ENCODE results near the gene NUCB1.
"Not testable (repeated sequence)": the region's sequence is repeated elsewhere in the genome, so short reads cannot be mapped to it uniquely, and the experiment has no call there.

The NUCB1 gene

DNA sequence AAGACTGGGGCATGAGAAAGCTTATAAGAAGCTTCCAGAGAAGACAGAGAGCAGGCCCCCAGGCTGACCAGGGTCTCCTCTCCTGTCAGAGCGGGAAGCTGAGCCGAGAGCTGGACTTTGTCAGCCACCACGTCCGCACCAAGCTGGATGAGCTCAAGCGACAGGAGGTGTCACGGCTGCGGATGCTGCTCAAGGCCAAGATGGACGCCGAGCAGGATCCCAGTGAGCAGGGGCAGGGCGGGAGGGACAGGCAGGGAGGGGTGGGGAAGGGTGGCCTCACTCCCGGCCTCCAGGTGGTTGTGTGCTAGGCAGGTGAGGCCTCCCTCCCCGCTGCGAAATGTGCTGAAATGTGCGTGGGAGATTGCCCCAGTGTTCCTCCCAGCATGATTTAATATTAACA is 5.6 kb downstream of the NUCB1 start:
- no peak for DNase-seq
- ATAC-seq, result no peak

GRCh38 chr19:48906324-48906723 is 6.2 kb downstream of the NUCB1 start:
- ATAC-seq (no peak), DNase-seq (no peak)

DNA sequence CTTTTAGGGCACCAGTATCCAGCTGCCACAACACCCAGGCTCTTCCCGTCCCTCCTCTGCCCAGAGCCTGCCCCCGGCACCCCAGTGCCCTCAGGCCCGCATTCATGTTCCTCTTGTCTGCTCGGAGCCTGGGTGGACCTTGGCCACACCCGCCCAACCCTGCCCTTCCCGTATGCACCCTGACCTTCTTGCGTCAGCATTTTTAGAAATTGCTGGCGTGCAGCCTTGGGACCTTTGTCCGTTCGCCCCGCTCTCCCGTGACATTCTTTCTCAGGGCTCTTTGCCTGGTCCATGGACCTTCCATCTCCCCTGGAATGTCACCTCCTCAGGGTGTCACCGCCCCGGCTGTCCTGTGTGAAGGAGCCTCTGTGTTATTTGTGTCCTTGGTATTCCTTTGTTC is 7.6 kb downstream of the NUCB1 start:
- ATAC-seq, result no peak
- DNase-seq, result no peak

GRCh38 chr19:48909424-48910077 is 9.4 kb downstream of the NUCB1 start:
- ATAC-seq, DNase-seq: not testable (repeated sequence)

- no peak for DNase-seq
- no peak for ATAC-seq
Observed at GRCh38 chr19:48910803-48911202, 10.7 kb downstream of the NUCB1 start.

DNA sequence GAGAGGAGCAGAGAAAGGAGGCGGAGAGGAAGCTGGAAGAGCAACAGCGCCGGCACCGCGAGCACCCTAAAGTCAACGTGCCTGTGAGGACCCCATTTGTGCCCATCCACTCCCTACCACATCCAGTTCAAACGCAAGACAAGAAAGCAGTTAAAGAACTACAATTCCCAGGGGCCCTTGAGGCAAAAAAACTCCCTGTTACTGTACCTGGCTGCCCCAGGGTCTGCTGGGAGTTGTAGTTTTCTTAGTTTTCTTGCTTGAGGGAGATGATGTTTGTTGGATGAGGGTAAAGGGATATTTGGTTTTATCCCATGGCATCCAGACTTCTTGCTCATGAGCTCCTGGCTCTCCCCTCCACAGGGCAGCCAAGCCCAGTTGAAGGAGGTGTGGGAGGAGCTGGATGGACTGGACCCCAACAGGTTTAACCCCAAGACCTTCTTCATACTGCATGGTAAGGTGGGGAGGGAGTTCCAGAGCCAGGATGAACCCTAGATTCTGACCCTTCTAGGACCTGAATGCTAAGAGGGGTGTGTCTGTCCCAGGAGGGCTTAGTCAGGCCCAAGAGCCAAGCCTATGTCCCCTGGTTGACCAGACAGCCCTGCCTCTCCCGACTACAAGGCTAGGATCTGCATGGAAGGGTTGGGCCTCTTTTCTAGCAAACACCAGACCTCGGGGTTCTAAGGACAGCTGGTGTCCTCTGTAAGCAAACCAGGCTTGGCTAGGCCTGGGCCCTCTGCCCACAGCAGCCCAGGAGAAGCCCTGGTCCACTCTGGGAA is 13.2 kb downstream of the NUCB1 start:
- DNase-seq, result no peak
- peak; percentile 50 for ATAC-seq

- DNase-seq (no peak), ATAC-seq (no peak)
Observed at GRCh38 chr19:48914181-48914580, 14.1 kb downstream of the NUCB1 start.

- no peak for DNase-seq
- no peak for ATAC-seq
Observed at GRCh38 chr19:48915757-48916156, 15.6 kb downstream of the NUCB1 start.

DNA sequence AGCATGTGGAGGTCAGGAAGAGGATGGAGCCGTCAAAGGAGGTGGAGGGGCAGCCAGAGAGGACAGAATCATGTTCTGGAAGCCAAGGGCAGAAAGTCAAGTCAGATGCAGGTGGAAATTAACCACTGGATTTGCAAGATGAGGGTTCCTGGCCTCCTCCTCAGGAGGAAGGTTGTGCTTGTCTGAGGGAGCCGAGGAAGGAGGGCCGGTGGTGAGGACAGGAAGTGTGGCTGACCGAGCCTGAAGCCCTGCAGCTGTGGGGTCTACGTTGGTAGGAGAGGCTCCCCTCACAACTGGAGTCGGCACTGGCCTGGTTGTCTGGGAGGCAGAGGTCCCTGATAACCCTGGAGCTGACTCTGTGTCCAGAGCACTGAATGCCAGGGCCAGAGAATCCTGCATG is 18.0 kb downstream of the NUCB1 start:
- ATAC-seq (no peak), DNase-seq (no peak)

- DNase-seq (no peak), ATAC-seq (no peak)
Observed at GRCh38 chr19:48918801-48919247, 18.7 kb downstream of the NUCB1 start.

- not testable (repeated sequence) for ATAC-seq, DNase-seq
Observed at GRCh38 chr19:48919271-48919670, 19.2 kb downstream of the NUCB1 start.

DNA sequence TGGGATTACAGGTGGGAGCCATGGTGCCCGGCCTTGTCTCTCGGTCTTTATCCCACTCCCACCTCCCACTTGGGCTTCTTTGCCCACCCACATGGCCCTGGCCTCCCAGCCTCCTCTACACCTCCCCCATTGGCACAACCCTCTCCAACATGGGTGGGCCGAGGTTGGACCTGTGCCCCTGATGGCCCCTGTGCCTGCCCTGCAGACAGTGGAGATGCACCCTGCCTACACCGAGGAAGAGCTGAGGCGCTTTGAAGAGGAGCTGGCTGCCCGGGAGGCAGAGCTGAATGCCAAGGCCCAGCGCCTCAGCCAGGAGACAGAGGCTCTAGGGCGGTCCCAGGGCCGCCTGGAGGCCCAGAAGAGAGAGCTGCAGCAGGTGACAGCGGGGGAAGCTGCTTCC is 20.8 kb downstream of the NUCB1 start:
- ATAC-seq, result no peak
- DNase-seq, result no peak

DNA sequence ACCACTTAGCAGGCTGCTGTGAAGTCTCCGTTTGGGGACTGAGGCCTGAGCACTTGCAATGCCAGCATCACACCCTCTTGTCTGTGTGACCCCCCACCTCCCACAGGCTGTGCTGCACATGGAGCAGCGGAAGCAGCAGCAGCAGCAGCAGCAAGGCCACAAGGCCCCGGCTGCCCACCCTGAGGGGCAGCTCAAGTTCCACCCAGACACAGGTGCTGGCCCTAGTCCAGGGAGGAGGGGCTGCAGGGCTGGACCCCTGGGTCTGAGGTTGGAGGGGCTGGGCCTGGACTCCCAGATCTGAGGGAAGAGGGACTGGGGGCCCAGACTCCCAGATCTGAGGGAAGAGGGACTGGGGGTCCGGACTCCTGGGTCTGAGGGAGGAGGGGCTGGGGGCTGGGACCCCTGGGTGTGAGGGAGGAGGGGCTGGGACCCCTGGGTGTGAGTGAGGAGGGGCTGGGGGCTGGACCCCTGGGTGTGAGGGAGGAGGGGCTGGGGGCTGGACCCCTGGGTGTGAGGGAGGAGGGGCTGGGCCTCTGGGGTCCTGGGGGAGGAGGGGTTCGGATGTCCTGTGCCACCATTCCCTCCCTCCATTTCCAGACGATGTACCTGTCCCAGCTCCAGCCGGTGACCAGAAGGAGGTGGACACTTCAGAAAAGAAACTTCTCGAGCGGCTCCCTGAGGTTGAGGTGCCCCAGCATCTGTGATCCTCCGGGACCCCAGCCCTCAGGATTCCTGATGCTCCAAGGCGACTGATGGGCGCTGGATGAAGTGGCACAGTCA is 21.8 kb downstream of the NUCB1 start:
- ATAC-seq (no peak), DNase-seq (no peak)

DNA sequence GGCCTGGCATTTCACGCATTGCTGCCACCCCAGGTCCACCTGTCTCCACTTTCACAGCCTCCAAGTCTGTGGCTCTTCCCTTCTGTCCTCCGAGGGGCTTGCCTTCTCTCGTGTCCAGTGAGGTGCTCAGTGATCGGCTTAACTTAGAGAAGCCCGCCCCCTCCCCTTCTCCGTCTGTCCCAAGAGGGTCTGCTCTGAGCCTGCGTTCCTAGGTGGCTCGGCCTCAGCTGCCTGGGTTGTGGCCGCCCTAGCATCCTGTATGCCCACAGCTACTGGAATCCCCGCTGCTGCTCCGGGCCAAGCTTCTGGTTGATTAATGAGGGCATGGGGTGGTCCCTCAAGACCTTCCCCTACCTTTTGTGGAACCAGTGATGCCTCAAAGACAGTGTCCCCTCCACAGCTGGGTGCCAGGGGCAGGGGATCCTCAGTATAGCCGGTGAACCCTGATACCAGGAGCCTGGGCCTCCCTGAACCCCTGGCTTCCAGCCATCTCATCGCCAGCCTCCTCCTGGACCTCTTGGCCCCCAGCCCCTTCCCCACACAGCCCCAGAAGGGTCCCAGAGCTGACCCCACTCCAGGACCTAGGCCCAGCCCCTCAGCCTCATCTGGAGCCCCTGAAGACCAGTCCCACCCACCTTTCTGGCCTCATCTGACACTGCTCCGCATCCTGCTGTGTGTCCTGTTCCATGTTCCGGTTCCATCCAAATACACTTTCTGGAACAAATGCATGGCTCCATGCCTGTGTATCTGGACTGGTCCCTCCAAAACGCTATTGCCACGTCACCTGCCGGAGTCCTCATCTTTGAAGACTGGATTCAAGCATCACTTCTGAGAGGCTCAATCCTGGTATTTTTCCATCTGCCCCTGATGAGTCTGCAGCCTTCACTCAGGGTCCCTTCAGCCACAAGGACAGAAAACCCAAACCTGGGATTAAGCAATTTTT is 22.7 kb downstream of the NUCB1 start:
- no peak for ATAC-seq
- no peak for DNase-seq

GRCh38 chr19:48925240-48925843 is 25.2 kb downstream of the NUCB1 start:
- peak; percentile 49 for ATAC-seq
- no peak for DNase-seq

DNA sequence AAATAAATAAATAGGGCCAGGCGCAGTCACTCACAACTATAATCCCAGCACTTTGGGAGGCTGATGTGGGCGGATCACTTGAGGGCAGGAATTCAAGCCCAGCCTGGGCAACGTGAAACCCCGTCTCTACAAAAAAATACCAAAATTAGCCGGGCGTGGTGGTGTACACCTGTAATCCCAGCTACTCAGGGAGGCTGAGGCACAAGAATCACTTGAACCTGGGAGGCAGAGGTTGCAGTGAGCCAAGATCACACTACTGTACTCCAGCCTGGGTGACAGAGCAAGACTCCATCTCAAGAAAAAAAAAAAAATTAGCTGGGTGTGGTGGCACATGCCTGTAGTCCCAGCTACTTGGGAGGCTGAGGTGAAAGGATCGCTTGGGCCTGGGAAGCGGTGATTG is 25.8 kb downstream of the NUCB1 start:
- not testable (repeated sequence) for DNase-seq, ATAC-seq

DNA sequence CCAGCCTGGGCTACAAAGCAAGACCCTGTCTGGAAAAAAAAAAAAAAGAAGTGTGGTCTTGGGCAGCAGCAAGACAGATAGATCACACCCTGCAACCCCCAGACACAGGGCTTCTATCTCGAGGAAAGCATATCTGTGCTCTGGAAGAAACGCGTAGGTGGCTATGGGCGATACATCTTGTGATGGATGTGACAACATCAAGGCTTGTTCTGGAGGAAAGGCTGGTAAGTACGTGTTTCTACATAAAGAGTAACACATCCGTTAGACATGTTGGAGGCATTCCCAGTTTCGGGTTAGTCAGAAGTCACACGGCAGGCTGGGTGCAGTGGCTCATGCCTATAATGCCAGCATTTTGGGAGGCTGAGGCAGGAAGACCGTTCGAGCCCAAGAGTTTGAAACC is 26.8 kb downstream of the NUCB1 start:
- ATAC-seq (peak; percentile 46), DNase-seq (peak; percentile 6)

DNA sequence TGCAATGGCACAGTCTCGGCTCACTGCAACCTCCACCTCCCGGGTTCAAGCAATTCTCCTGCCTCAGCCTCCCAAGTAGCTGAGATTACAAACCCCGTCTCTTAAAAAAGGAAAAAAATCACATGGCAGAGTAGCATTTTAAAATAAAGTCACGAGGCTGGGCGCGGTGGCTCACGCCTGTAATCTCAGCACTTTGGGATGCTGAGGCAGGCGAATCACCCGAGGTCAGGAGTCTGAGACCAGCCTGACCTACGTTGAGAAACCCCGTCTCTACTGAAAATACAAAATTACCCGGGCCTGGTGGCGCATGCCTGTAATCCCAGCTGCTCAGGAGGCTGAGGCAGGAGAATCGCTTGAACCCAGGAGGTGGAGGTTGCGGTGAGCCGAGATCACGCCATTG is 27.6 kb downstream of the NUCB1 start:
- not testable (repeated sequence) for ATAC-seq, DNase-seq

DNA sequence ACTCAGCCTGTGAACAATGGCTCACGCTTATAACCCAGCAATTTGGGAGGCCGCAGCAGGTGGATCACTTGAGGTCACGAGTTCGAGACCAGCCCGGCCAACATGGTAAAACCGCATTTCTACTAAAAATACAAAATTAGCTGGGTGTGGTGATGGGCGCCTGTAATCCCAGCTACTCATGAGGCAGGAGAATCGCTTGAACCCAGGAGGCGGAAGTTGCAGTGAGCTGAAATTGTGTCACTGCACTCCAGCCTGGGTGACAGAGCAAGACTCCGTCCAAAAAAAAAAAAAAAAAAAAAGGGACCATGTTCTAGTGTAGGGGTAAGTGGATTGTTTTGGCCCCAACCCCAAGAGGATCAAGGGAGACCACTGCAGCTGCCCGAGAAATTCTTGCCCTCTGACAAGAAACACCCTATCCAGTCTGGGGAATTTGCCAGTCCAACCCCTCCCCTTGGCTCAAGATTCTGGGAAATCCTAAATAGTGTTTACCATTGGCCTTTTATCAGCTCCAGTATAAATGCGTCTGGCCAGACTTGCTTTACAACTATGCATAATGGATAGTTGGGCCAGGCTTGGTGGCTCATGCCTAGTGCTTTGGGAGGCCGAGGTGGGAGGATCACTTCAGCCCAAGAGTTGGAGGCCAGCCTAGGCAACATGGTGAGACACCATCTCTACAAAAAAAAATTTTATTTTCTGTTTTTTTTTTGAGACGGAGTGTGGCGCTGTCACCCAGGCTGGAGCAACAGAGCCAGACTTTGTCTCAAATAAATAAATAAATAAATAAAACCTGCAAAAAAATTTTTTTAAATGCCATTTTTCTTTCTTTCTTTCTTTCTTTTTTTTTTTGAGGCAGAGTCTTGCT is 28.3 kb downstream of the NUCB1 start:
- ATAC-seq (no peak), DNase-seq (no peak)

GRCh38 chr19:48933382-48933932 is 33.3 kb downstream of the NUCB1 start, which contains the start of gene DHDH:
TSS of gene DHDH (plus strand) at chr19:48933699. CDS start at chr19:48933722, 23 bp downstream.
- DNase-seq, result peak; percentile 77

More at GRCh38 chr19:48933382-48933932, 33.3 kb downstream of the NUCB1 start, which contains the start of gene DHDH:
- ATAC-seq, result peak; percentile 88

All from stimulated activated naive CD8-positive, alpha-beta T cell treated with anti-CD3 and anti-CD28 coated beads, Interleukin-15, Interleukin-2, amounts not matched to agents 100 U/mL and 50 U/mL, for 24 hours (primary cell).